Cardiac fibroblast (primary cell): ENCODE measurements around the gene IL10RB.

Experiments
- DNase-seq, 2 donors: peaks; one replicate each; pipeline versions ENCODE4 v3.0.0 to v3.0.0-alpha.2; 2010; ENCODE audit warnings: low read depth in 2 of 2
- H3K4me3 ChIP-seq, 2 donors: replicated peaks in 1 of 2; 1 replicate in 1 of 2; 2 replicates in 1 of 2; pipeline ENCODE4 v1.5.1; 2011; ENCODE audit warnings: low read depth in 2 of 2, low read length in 2 of 2, mild to moderate bottlenecking in 2 of 2, moderate library complexity in 1 of 2
- TF ChIP-seq, protein P1 (sequence below): IDR thresholded peaks from one replicate; pipeline ENCODE4 v1.5.1; 2011; ENCODE audit warnings: low read depth, mild to moderate bottlenecking, low read length, inconsistent platforms

IL10RB gene

DNA sequence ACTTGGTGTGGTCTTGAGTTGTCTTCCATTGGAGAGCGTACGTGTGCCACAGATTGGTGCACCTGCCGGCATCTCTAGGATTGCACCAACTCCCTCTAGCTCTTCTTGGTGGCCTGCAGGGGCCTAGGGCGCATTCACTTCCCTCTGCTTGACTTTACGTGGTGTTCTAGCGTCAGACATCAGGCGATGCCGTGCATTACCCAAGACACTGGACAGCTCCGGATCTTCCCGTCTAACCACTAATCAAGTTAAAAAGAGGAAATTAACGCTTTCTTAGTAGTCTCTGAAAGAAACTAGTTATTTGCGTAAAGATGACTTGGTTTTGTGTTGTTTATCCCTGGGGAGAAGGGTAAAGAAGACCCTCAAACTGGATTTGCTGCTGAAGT lies 510 bp upstream of the IL10RB start:
- TF ChIP-seq, protein P1, sequence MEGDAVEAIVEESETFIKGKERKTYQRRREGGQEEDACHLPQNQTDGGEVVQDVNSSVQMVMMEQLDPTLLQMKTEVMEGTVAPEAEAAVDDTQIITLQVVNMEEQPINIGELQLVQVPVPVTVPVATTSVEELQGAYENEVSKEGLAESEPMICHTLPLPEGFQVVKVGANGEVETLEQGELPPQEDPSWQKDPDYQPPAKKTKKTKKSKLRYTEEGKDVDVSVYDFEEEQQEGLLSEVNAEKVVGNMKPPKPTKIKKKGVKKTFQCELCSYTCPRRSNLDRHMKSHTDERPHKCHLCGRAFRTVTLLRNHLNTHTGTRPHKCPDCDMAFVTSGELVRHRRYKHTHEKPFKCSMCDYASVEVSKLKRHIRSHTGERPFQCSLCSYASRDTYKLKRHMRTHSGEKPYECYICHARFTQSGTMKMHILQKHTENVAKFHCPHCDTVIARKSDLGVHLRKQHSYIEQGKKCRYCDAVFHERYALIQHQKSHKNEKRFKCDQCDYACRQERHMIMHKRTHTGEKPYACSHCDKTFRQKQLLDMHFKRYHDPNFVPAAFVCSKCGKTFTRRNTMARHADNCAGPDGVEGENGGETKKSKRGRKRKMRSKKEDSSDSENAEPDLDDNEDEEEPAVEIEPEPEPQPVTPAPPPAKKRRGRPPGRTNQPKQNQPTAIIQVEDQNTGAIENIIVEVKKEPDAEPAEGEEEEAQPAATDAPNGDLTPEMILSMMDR: no peak
- DNase-seq: peak in 1 of 2 donors; percentile 14
- H3K4me3 ChIP-seq: peak overlapping the region; percentile 82 to 86

DNA sequence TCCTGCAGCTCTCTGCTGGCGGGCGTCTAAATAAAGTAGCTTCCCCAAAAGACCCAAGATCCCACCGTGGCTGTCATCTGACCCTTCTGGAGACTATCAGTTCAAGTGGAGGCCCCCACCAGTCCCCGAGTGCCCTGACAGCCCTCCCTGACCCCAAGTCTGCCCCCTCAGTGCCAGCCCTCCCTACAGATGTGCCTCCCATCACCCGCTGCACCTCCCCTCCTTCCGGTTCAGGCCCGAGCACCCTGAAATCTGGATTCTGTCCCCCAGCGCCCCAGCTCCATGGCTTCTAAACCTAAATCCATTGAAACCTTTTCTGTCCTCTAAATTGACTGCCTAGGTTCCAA lies 595 bp downstream of the IL10RB start:
- no peak for DNase-seq
- H3K4me3 ChIP-seq: peak overlapping the region; percentile 82 to 86
- TF ChIP-seq, protein P1: no peak

DNA sequence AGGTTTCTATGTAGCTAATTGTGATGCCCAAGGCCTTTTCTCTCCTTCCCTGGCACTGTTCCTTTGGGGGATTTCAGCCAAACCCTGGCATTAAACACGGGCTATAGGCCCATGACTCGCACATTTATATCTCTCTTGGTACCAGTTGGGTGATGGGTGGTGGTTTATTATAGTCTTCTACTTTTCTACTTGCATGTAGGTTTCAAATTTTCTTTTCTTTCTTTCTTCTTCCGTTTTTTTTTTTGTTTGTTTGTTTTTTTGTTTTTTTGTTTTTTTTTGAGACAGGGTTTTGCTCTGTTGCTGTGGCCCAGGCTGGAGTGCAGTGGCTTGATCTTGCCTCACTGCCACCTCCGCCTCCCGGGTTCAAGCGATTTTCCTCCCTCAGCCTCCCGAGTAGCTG lies 1.1 kb downstream of the IL10RB start:
- H3K4me3 ChIP-seq: peak overlapping the region; percentile 82 to 86
- TF ChIP-seq, protein P1: no peak
- DNase-seq: no peak

DNA sequence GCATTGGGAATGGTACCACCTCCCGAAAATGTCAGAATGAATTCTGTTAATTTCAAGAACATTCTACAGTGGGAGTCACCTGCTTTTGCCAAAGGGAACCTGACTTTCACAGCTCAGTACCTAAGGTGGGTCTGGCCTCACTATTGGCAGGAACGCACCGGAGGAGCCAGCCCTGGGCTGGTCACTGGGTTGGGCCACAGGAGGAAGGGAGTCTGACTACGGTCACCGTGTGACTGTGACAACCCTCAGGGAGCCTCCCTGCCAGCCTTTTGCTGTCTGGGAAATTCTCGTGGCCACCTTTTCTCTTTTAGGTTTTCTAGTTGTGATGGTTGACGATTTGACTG lies 2.2 kb downstream of the IL10RB start:
- no peak overlapping the region for H3K4me3 ChIP-seq
- TF ChIP-seq, protein P1: no peak
- DNase-seq: no peak

DNA sequence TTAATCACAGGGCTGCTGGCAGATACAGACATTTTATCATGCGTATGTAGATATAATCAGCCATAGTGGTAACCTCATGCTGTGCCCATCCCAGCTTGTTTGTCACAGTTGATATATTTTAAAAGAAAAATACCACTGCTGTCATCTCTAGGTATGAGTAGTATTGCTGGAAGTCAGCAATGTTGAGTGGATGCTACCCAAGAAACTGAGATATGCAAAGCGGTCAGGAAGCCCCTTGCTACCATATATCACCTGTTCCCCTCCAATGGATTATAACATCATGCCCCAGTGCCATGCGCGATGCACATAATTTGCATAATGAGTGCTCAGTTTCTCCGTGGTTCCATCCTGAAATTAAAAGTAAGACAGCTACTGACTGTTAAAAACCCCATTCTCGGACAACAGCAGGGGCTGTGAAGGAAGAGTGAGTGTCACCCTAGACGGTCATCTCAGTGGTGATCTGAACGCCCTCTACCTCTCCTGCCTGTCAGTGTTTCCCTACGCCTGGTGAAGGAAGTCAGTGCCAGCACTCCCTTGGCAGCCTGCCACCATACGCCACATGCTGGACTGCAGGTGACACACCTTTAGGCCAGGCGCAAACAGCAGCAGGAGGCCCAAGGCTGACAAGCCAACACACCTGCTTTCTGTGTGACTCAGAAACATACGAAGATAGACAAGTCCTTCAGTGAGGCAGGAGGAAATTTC lies 2.7 kb downstream of the IL10RB start:
- DNase-seq: no peak
- TF ChIP-seq, protein P1: no peak
- H3K4me3 ChIP-seq: no peak overlapping the region

DNA sequence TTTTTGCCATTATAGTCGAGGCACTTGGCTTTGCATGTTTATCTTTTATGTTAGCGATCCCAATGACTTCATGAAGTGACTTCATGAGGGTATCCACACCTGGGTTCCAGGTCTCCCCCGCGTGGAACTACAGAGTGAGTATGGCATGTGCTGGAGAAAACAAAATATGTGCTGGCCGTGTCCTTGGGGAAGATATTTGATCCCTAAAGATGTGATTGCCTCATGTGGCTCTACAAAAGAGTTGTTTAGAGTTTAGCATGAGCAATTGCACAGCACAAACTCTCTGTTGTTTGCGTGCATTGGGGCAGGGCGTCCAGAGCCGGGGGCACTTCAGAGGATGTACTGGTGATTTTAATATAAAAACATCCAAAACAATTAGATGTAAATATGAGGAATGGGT lies 4.8 kb downstream of the IL10RB start:
- no peak overlapping the region for H3K4me3 ChIP-seq
- DNase-seq: no peak
- TF ChIP-seq, protein P1: no peak

DNA sequence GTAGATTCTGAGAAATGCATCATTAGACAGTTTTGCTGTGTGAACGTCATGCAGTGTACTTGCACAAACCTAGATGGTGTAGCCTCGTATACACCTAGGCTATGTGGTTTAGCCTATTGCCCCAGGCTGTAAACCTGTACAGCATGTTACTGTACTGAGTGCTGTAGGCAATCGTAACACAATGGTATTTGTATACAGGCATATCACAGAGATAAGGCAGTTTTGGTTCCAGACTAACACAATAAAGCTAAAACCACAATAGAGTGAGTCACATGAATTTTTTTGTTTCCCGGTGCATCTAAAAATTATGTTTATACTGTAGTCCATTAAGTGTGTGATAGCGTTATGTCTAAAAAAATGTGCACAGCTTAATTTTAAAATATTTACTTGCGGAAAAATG lies 6.9 kb downstream of the IL10RB start:
- H3K4me3 ChIP-seq: no peak overlapping the region
- TF ChIP-seq, protein P1: no peak
- peak; percentile 12 to 42 for DNase-seq
